HL-60 (cell line): ENCODE measurements around the gene PTGES3L.

Source experiments
- DNase-seq, 2 experiments: peaks; one replicate each; pipeline ENCODE4 v3.0.0-alpha.2; 2010 to 2020; ENCODE audit warnings: low read depth in 1 of 2, low spot score in 1 of 2
- H3K27ac ChIP-seq: fragments of 250-450 bp; sonication (Bioruptor Pico); replicated peaks from 2 replicates; pipeline ENCODE4 v1.5.1; 2020; ENCODE audit warnings: mild to moderate bottlenecking, moderate library complexity
- H3K27me3 ChIP-seq: fragments of 250-450 bp; sonication (Bioruptor Pico); 2 replicates; pipeline ENCODE4 v1.5.1; 2021; ENCODE audit warnings: mild to moderate bottlenecking, moderate library complexity; ENCODE audit not compliant: insufficient read depth, poor library complexity, severe bottlenecking
- H3K4me3 ChIP-seq: replicated peaks from 2 replicates; pipeline ENCODE4 v1.5.1; 2011; ENCODE audit warnings: mild to moderate bottlenecking, control low read depth, low read length; ENCODE audit not compliant: insufficient read depth
- GABPA ChIP-seq: IDR thresholded peaks from 2 replicates; pipeline ENCODE4 v1.6.1; 2012; ENCODE audit warnings: low read depth
- POLR2AphosphoS5 ChIP-seq: IDR thresholded peaks from 2 replicates; pipeline ENCODE4 v1.6.1; 2012; ENCODE audit warnings: low read depth
- SPI1 ChIP-seq: IDR thresholded peaks from 2 replicates; pipeline ENCODE4 v1.6.1; 2012; ENCODE audit warnings: low read depth, mild to moderate bottlenecking, borderline replicate concordance
- TF ChIP-seq, protein P1 (sequence below): IDR thresholded peaks from 2 replicates; pipeline ENCODE4 v1.6.1; 2012; ENCODE audit warnings: low read depth; ENCODE audit not compliant: insufficient replicate concordance
- TF ChIP-seq, protein P2 (sequence below): IDR thresholded peaks from one replicate; pipeline ENCODE4 v1.5.1; 2011; ENCODE audit warnings: low read length, control low read depth, inconsistent platforms; ENCODE audit not compliant: insufficient read depth

Gene PTGES3L

DNA sequence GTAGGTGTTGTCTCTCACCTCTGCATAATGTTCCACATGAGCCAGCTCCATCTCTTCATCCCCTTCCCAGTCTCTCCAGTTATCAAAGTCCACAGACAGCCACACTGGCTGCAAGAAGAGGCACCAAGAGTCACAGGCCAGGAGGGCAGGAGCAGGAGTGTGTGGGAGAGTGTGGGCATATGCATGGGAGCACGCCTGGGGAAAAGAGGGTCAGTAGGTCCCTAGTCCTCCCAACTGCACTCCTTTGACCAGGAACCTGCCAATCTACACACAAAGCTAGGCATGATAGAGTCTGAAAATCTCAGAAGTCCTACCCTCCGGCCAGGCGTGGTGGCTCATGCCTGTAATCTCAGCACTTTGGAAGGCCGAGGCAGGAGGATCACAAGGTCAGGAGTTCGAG lies 8.3 kb downstream of the PTGES3L start:
- TF ChIP-seq POLR2AphosphoS5 = no peak
- TF ChIP-seq, protein P1, sequence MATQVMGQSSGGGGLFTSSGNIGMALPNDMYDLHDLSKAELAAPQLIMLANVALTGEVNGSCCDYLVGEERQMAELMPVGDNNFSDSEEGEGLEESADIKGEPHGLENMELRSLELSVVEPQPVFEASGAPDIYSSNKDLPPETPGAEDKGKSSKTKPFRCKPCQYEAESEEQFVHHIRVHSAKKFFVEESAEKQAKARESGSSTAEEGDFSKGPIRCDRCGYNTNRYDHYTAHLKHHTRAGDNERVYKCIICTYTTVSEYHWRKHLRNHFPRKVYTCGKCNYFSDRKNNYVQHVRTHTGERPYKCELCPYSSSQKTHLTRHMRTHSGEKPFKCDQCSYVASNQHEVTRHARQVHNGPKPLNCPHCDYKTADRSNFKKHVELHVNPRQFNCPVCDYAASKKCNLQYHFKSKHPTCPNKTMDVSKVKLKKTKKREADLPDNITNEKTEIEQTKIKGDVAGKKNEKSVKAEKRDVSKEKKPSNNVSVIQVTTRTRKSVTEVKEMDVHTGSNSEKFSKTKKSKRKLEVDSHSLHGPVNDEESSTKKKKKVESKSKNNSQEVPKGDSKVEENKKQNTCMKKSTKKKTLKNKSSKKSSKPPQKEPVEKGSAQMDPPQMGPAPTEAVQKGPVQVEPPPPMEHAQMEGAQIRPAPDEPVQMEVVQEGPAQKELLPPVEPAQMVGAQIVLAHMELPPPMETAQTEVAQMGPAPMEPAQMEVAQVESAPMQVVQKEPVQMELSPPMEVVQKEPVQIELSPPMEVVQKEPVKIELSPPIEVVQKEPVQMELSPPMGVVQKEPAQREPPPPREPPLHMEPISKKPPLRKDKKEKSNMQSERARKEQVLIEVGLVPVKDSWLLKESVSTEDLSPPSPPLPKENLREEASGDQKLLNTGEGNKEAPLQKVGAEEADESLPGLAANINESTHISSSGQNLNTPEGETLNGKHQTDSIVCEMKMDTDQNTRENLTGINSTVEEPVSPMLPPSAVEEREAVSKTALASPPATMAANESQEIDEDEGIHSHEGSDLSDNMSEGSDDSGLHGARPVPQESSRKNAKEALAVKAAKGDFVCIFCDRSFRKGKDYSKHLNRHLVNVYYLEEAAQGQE = no peak
- TF ChIP-seq, protein P2, sequence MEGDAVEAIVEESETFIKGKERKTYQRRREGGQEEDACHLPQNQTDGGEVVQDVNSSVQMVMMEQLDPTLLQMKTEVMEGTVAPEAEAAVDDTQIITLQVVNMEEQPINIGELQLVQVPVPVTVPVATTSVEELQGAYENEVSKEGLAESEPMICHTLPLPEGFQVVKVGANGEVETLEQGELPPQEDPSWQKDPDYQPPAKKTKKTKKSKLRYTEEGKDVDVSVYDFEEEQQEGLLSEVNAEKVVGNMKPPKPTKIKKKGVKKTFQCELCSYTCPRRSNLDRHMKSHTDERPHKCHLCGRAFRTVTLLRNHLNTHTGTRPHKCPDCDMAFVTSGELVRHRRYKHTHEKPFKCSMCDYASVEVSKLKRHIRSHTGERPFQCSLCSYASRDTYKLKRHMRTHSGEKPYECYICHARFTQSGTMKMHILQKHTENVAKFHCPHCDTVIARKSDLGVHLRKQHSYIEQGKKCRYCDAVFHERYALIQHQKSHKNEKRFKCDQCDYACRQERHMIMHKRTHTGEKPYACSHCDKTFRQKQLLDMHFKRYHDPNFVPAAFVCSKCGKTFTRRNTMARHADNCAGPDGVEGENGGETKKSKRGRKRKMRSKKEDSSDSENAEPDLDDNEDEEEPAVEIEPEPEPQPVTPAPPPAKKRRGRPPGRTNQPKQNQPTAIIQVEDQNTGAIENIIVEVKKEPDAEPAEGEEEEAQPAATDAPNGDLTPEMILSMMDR = no peak
- no peak for TF ChIP-seq GABPA
- TF ChIP-seq SPI1 = no peak
- H3K27me3 ChIP-seq = no peaks in the 10 kb centered on the region
- DNase-seq = no peak
- H3K4me3 ChIP-seq = no peak overlapping the region
- H3K27ac ChIP-seq = no peak overlapping the region

DNA sequence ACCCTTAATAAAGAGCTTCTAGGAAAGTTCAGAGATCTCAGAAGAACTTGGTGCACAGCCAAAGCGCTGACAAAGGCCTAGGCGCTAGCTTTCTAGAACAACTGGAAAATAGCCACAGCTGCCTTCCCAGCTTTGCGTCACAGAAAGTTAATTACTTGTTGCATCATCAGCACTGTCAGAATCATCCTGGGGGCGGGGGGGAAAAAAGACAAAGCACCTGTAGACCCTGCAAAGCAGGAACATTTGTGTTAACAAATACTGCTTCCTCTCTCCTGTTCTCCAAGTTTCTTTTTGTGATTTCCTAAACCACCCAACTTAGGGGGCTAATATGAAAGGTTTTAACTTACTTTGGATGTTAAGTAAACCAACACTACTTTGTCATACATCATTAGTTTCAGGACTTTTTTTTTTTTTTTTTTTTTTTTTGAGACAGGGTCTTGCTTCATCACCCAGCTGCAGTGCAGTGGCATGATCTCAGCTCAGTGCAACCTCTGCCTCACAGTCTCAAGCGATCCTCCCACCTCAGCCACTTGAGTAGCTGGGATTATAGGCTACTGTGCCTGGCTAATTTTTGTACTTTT lies 10.8 kb downstream of the PTGES3L start:
- DNase-seq = peak; percentile 50 to 52

DNA sequence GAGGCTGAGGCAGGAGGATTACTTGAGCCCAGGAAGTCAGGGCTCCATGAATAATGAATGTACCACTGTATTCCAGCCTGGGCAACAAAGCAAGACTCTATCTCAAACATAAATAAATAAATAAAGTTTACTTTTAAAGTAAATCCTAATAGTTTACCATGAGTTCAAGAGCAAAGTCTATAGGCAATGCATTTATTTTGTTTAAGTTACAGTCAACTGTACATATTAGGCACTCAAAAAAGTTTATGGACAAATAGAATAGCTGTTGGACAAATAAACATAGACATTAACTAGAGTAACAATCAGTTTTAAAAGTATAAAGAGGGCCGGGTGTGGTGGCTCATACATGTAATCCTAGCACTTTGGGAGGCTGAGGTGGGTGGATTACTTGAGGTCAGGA lies 12.0 kb downstream of the PTGES3L start:
- TF ChIP-seq GABPA = no peak
- TF ChIP-seq SPI1 = no peak
- TF ChIP-seq POLR2AphosphoS5 = no peak
- TF ChIP-seq, protein P1 = no peak
- TF ChIP-seq, protein P2 = no peak
- no peak overlapping the region for H3K27ac ChIP-seq
- no peak overlapping the region for H3K4me3 ChIP-seq
- H3K27me3 ChIP-seq = no peaks in the 10 kb centered on the region
- DNase-seq = no peak

More for the DNA sequence above, 10.8 kb downstream of the PTGES3L start:
- TF ChIP-seq, protein P2 = no peak
- TF ChIP-seq, protein P1 = no peak
- Histone ChIP-seq H3K27me3 (no peaks in the 10 kb centered on the region), H3K27ac (no peak overlapping the region; the same call in 1 of the 2 replicates), H3K4me3 (no peak overlapping the region)
